ENCODE measurements around the gene CPNE5. TPM values are rescaled to one million over a fixed set of nuclear protein-coding genes. Genes with fewer than 3 reads are reported as not detected.
"Not testable (repeated sequence)": the region's sequence is repeated elsewhere in the genome, so short reads cannot be mapped to it uniquely, and the experiment has no call there.

The CPNE5 gene
- total RNA-seq, 1 donor from 2014 or later: not detected

GRCh38 chr6:36724514-36725390, 114.5 kb downstream of the CPNE5 start:
- TF ChIP-seq CTCF (IDR thresholded peaks at IDR 0.05): peak; percentile 80
- no peaks in the 10 kb centered on the region for H3K9me3 Mint-ChIP-seq (ENCODE audit: low read depth)
- no peaks in the 10 kb centered on the region for H3K36me3 Mint-ChIP-seq (ENCODE audit: low read depth)
- peak; percentile 54 for DNase-seq (ENCODE audit: low spot score)
- H3K27ac Mint-ChIP-seq (ENCODE audit: unreplicated experiment): no peak overlapping the region
- H3K4me3 Mint-ChIP-seq (ENCODE audit: unreplicated experiment): no peak overlapping the region
- H3K27me3 Mint-ChIP-seq (ENCODE audit: low read depth): no peaks in the 10 kb centered on the region
- peaks cover 34% of the 10 kb centered on the region for H3K4me1 Mint-ChIP-seq (ENCODE audit: low read depth)

- peaks cover 30% of the 10 kb centered on the region for H3K4me1 Mint-ChIP-seq (ENCODE audit: low read depth)
- not testable (repeated sequence) for H3K4me3 Mint-ChIP-seq (ENCODE audit: unreplicated experiment); H3K27me3 Mint-ChIP-seq (ENCODE audit: low read depth); H3K27ac Mint-ChIP-seq (ENCODE audit: unreplicated experiment); H3K9me3 Mint-ChIP-seq (ENCODE audit: low read depth); H3K36me3 Mint-ChIP-seq (ENCODE audit: low read depth)
- DNase-seq (ENCODE audit: low spot score): peak; percentile 7
These were observed 115.3 kb downstream of the CPNE5 start for GRCh38 chr6:36723992-36724391.

- DNase-seq (ENCODE audit: low spot score): peak; percentile 62
- Mint-ChIP-seq H3K36me3 (ENCODE audit: low read depth) (no peaks in the 10 kb centered on the region), H3K4me1 (ENCODE audit: low read depth) (peaks cover 19% of the 10 kb centered on the region), H3K27me3 (ENCODE audit: low read depth) (no peaks in the 10 kb centered on the region), H3K4me3 (ENCODE audit: unreplicated experiment) (no peak overlapping the region), H3K27ac (ENCODE audit: unreplicated experiment) (no peak overlapping the region), H3K9me3 (ENCODE audit: low read depth) (no peaks in the 10 kb centered on the region)
- TF ChIP-seq CTCF (IDR thresholded peaks at IDR 0.05): no peak
These were observed 116.4 kb downstream of the CPNE5 start for GRCh38 chr6:36722879-36723278.

- no peak overlapping the region for H3K4me3 Mint-ChIP-seq (ENCODE audit: unreplicated experiment)
- no peak for TF ChIP-seq CTCF (IDR thresholded peaks at IDR 0.05)
- H3K27ac Mint-ChIP-seq (ENCODE audit: unreplicated experiment): no peak overlapping the region
- peaks cover 13% of the 10 kb centered on the region for H3K4me1 Mint-ChIP-seq (ENCODE audit: low read depth)
- no peak for DNase-seq (ENCODE audit: low spot score)
- H3K36me3 Mint-ChIP-seq (ENCODE audit: low read depth): no peaks in the 10 kb centered on the region
- H3K27me3 Mint-ChIP-seq (ENCODE audit: low read depth): no peaks in the 10 kb centered on the region
- H3K9me3 Mint-ChIP-seq (ENCODE audit: low read depth): no peaks in the 10 kb centered on the region
These were observed 116.9 kb downstream of the CPNE5 start for GRCh38 chr6:36722365-36722764.

- no peak for DNase-seq (ENCODE audit: low spot score)
- no peak overlapping the region for H3K4me3 Mint-ChIP-seq (ENCODE audit: unreplicated experiment)
- peaks cover 6% of the 10 kb centered on the region for H3K4me1 Mint-ChIP-seq (ENCODE audit: low read depth)
- no peak for TF ChIP-seq CTCF (IDR thresholded peaks at IDR 0.05)
- no peak overlapping the region for H3K27ac Mint-ChIP-seq (ENCODE audit: unreplicated experiment)
- H3K9me3 Mint-ChIP-seq (ENCODE audit: low read depth): no peaks in the 10 kb centered on the region
- H3K36me3 Mint-ChIP-seq (ENCODE audit: low read depth): no peaks in the 10 kb centered on the region
- no peaks in the 10 kb centered on the region for H3K27me3 Mint-ChIP-seq (ENCODE audit: low read depth)
These were observed 117.7 kb downstream of the CPNE5 start for GRCh38 chr6:36721369-36722140.
